EL (cell line): ENCODE data around the gene OXCT1.
"Not testable (repeated sequence)": the region's sequence is repeated elsewhere in the genome, so short reads cannot be mapped to it uniquely, and the experiment has no call there.

Experiments
- DNase-seq: peaks from one replicate; pipeline ENCODE4 v3.0.0-alpha.2; 2016

Gene OXCT1

GRCh38 chr5:41772056-41772455 is 98.2 kb downstream of the OXCT1 start:
- DNase-seq: no peak

DNA sequence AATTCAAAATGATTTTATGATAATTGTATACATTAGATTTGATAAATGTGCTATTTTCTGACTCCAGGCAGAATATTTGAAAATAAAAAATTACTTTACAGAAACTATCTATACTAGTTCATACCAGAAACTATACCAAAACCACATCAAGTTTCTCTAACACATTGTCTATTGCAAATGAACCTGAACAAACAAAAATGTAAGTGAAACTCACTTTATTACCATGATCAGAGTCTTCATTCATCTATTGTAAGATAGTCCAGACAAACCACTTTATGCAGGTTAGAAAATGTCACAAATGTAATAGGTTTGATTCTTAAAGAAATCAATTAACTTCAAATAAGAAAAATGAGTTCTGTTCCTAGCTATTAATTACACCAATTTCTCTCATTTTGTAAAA is 99.4 kb downstream of the OXCT1 start:
- DNase-seq: no peak

DNA sequence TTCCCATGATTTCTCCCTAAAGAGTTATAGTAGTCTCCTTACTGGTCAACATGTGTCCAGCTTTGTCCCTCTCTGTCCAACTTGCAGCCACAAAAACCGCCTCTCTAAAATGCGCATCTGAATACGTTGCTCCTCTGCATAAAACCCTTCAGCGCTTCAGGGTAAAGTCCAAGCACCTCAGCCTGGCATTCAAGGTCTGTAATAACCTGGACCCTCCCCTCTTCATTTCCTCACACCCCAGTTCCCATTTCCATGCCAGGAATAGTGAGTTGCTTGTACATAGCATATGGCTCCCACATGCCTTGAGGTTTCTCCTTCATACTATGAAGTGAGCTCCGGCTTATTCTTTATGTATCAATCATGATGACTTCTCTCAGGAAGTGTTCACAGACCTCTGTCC is 101.5 kb downstream of the OXCT1 start:
- DNase-seq: no peak

DNA sequence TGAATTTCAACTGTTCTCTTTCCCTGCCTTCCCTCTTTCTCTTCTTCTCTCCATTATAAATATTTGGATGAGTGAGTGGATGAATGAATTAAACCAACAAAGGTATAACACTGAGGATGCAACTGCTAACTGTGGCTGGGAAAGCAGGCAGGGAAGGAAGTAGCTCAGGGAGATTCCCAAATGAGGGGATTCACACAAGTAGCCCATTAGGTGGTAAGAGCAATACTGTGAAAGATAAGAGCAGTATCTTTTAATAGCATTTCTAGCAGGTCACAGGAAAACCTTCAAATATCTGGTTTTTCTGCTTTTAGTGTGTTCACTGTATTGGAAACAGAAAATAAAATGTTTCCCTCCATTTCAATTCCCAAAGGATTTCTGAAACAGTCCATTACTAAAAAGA is 105.6 kb downstream of the OXCT1 start:
- no peak for DNase-seq

- DNase-seq: no peak
Observed at GRCh38 chr5:41763574-41763973, 106.7 kb downstream of the OXCT1 start.

- peak; percentile 76 for DNase-seq
Observed at GRCh38 chr5:41763081-41763480, 107.1 kb downstream of the OXCT1 start.

GRCh38 chr5:41762426-41762825 is 107.8 kb downstream of the OXCT1 start:
- no peak for DNase-seq

DNA sequence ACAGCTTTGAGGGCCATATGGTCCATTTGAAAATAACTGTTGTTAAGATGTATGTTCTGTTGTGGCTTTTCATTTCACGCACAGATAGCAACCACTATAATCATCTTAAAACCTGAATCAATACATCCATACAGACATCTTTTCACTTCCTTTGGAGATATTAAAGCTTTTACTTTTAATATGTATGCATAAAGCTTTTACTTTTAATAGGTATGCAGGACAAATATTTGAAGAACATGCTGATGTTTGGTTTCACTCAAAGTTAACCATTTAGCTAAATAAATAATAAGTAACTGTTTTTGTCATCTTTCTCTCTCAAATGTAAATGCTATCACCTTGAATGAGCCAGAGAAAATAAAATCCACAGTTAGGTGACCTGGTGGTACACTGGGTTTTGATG is 108.6 kb downstream of the OXCT1 start:
- DNase-seq: no peak

DNA sequence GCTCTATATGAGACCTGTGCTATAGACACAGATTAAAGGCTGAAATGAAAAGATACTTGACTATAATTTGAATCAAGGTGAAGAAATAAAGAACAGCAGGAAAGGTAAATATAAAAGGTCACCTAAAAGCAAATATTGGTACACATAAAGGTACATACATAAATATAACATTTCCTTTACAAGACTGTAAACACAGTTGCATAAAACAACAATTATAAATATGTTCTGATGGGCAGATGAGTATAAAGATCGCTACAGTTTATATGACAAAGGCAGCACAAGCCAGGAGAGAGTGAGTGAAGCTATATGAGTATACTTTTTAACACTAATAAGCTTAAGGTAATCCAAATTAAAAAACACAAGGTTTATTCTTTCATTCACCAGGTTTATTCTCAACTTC is 114.5 kb downstream of the OXCT1 start:
- DNase-seq: no peak

GRCh38 chr5:41754857-41755256 is 115.4 kb downstream of the OXCT1 start:
- no peak for DNase-seq

DNA sequence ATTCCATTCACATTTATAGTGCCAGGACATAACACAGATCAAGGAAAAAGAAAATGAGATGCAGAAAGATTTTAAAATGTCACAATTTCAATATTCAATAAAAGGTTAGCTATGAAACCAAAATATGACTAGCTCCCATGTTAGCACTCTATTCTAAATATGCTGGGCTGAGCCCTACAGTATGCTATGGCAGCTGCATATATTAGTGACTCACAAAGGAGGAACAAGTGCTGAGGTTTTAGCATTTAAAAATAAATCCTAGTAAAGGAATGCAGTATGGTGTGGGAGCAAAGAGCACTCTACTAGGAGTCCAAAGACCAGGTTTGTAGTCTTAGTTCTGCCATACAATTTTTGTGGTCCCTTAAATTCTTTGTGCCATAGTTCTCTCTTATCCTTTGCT is 118.4 kb downstream of the OXCT1 start:
- DNase-seq: no peak

DNA sequence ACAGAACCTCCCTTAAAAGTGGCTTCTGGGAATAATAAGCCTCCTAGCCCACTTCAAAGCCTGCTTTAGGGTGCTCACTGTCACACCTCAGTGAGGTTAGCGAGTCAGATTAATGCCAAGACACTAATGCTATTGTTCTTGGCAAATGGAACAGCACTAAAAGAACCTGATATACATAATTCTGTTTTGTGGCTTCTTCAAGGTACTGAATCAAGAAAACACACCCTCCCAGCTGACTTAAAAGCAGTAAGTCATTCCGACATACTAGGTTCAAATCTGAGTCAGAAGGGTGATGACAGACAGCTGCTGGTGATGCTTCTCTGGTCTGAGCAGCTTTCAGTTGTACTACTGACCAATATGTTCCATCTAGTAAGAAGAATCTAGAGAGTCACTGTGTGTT is 121.6 kb downstream of the OXCT1 start:
- DNase-seq: no peak

DNA sequence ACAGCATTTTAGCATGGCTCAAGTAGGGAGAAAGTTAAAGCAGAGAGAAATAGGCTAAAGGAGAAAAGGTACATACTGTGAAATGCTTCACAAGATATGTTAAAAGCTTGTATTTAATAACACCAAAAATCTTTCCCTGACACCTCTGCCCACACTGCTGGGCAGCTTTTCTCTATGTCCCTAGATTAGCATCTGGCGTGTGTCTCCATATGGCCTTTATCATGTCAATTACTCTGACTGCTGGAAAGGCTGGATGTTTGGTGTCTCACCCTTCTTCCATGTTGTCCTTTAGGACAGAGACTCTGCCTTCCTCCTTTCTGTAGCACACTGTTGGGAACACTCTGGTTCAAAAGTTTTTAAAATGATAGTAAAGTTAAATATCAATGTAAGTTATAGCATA is 122.5 kb downstream of the OXCT1 start:
- no peak for DNase-seq

GRCh38 chr5:41747301-41747700 is 122.9 kb downstream of the OXCT1 start:
- DNase-seq: peak; percentile 24

- not testable (repeated sequence) for DNase-seq
Observed at GRCh38 chr5:41742608-41743007, 127.6 kb downstream of the OXCT1 start.

GRCh38 chr5:41738710-41739354 is 131.4 kb downstream of the OXCT1 start:
- no peak for DNase-seq

- no peak for DNase-seq
Observed at GRCh38 chr5:41736641-41737040, 133.6 kb downstream of the OXCT1 start.

- DNase-seq: no peak
Observed at GRCh38 chr5:41735213-41735612, 135.0 kb downstream of the OXCT1 start.

DNA sequence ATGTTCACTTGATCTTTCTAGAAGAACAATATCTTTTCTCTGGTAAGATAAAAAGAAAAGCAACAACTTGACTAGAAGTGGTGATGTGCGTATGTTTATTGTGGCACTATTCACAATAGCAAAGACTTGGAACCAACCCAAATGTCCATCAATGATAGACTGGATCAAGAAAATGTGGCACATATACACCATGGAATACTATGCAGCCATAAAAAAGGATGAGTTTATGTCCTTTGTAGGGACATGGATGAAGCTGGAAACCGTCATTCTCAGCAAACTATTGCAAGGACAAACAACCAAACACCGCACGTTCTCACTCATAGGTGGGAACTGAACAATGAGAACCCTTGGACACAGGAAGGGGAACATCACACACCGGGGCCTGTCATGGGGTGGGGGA is 140.8 kb downstream of the OXCT1 start:
- DNase-seq: not testable (repeated sequence)

DNA sequence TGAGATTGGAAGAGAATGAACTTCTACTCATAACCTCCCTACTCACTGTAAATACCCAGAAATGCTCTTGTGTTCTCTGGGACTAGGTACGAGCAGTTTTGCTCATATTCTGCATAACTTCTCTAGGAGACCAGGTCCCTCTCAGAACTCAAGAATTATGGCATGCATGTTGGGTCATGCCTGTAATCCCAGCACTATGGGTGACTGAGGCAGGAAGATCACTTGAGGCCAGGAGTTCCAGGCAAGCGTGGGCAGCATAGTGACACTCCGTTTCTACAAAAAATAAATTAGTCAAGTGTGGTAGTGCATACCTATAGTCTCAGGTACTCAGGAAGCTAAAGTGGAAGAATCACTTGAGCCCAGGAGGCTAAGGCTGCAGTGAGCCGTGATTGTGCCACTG is 141.9 kb downstream of the OXCT1 start:
- DNase-seq: no peak

DNA sequence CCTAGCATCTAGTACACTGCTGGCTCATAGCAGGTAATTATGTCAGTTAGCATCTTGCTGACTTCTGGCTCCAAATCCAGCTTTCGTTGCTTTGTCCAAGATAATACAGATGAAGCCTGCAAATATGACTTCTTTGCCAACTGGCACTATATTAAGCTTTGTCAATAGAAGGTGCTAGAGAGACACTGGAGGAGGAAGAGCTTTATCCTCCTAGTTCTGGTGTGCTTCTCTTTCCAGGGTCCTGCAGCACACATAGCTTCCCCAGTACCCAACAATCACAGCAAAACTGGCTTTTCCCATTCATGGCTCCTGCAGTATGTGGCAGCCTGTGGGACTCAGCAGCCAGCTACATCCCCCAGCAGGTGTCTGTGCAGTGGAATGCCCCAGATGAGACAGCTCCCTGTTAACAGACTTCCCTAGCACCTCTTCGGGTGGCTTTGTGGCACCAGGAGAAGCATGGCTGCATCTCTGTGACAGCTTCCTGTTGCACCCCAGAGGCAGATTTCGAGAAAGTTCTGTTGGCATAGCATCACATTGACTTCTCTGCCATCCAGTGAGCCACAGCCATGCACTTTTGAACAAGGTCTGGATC is 147.8 kb downstream of the OXCT1 start:
- peak; percentile 7 for DNase-seq

GRCh38 chr5:41721516-41721915 is 148.7 kb downstream of the OXCT1 start:
- no peak for DNase-seq

GRCh38 chr5:41716382-41716781 is 153.8 kb downstream of the OXCT1 start:
- no peak for DNase-seq

DNA sequence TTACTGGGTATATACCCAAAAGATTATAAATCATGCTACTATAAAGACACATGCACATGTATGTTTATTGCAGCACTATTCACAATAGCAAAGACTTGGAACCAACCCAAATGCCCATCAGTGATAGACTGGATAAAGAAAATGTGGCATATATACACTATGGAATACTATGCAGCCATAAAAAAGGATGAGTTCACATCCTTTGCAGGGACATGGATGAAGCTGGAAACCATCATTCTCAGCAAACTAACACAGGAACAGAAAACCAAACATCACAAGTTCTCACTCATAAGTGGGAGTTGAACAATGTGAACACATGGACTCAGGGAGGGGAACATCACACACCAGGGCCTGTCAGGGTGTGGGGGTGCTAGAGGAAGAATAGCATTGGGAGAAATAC is 155.8 kb downstream of the OXCT1 start:
- DNase-seq: not testable (repeated sequence)

- no peak for DNase-seq
Observed at GRCh38 chr5:41708604-41708940, 161.7 kb downstream of the OXCT1 start.
